Spleen (tissue), 11 donors: ENCODE results near the gene BOD1L2. TPM values are rescaled to one million over a fixed set of nuclear protein-coding genes. Genes with fewer than 3 reads are reported as not detected.

Source experiments
- DNase-seq: peaks from one replicate; pipeline ENCODE4 v3.0.0-alpha.2; 2020
- H3K27ac ChIP-seq, 8 donors: fragments of 200-600 bp; sonication (generic) in 7 of 8; 1 replicate in 4 of 8; 2 replicates in 4 of 8; pipeline versions ENCODE4 v1.5.0 to v1.8.0; 2016 to 2021; ENCODE audit warnings: inconsistent platforms in 4 of 8, mild to moderate bottlenecking in 4 of 8, moderate library complexity in 1 of 8
- H3K27me3 ChIP-seq, 7 donors: fragments of 200-600 bp; sonication (generic) in 6 of 7; replicated peaks in 1 of 7; 1 replicate in 4 of 7; 2 replicates in 3 of 7; pipeline versions ENCODE4 v1.5.0 to v1.8.0; 2016 to 2021; ENCODE audit warnings: inconsistent platforms in 3 of 7, mild to moderate bottlenecking in 1 of 7
- H3K36me3 ChIP-seq, 6 donors: fragments of 200-600 bp; sonication (generic) in 5 of 6; 1 replicate in 4 of 6; 2 replicates in 2 of 6; pipeline versions ENCODE4 v1.5.0 to v1.8.0; 2016 to 2021; ENCODE audit warnings: inconsistent platforms in 2 of 6
- H3K4me1 ChIP-seq, 6 donors: fragments of 200-600 bp; sonication (generic) in 5 of 6; 1 replicate in 3 of 6; 2 replicates in 3 of 6; pipeline versions ENCODE4 v1.5.0 to v1.8.0; 2016 to 2021; ENCODE audit warnings: inconsistent platforms in 3 of 6
- H3K4me3 ChIP-seq, 8 donors: fragments of 200-600 bp; sonication (generic) in 7 of 8; 1 replicate in 4 of 8; 2 replicates in 4 of 8; pipeline versions ENCODE4 v1.5.0 to v1.8.0; 2016 to 2021; ENCODE audit warnings: inconsistent platforms in 4 of 8, mild to moderate bottlenecking in 4 of 8, moderate library complexity in 2 of 8
- H3K9me3 ChIP-seq, 8 donors: fragments of 200-600 bp; sonication (generic) in 7 of 8; 1 replicate in 4 of 8; 2 replicates in 4 of 8; pipeline versions ENCODE4 v1.5.0 to v1.8.0; 2016 to 2021; ENCODE audit warnings: inconsistent platforms in 4 of 8
- POLR2A ChIP-seq, 3 donors: fragments of 450-650 bp; IDR thresholded peaks; one replicate each; pipeline ENCODE4 v1.5.1; 2017; ENCODE audit warnings: antibody characterized with exemption in 3 of 3, mild to moderate bottlenecking in 1 of 3
- POLR2AphosphoS5 ChIP-seq, 3 donors: sonication (generic); formaldehyde crosslinking; IDR thresholded peaks; one replicate each; pipeline ENCODE4 v1.5.1; 2017; ENCODE audit warnings: antibody characterized with exemption in 3 of 3
- WGBS, 5 donors: extraction: QIAGEN DNeasy Blood & Tissue Kit in 3 of 5; methylation state at CpG; one replicate each; pipeline versions ENCODE4 v1.1.5 to v1.1.7; 2013 to 2018; 5-methylcytosine and 5-hydroxymethylcytosine counted together
- intact Hi-C: fragments of 100-400 bp; cut with DNase I; formaldehyde crosslinking; loops from one replicate; pipeline ENCODE4 v1.15.0; 2023; ENCODE audit warnings: low total_unique reads
- polyA plus RNA-seq, 3 donors: library from polyadenylated mRNA; stranded (reverse); fragments of 200-250 nt; gene quantifications; one replicate each; pipeline ENCODE4 v1.2.1, GENCODE V29; 2013
- total RNA-seq, 7 donors: library from RNA; depleted of rRNA in 3 of 7; stranded (reverse); fragments of >200 nt in 3 of 7; fragmentation: NEBNext Ultra II Directional in 4 of 7; extraction: Animal tissue kit (Norgen Biotek cat#: 25700) in 4 of 7; gene quantifications; one replicate each; pipeline versions ENCODE4 v1.1.0 to v1.2.1, GENCODE V29; 2016 to 2021
- TF ChIP-seq, protein P1 (sequence below), 11 experiments: fragments of 200-600 bp in 7 of 11; fragments of 450-650 bp in 4 of 11; sonication (generic) in 4 of 11; IDR thresholded peaks in 8 of 11; conservative IDR thresholded peaks in 3 of 11; 1 replicate in 7 of 11; 2 replicates in 4 of 11; pipeline versions ENCODE4 v1.4.0 to v1.8.0; 2016 to 2021; ENCODE audit warnings: antibody characterized with exemption in 11 of 11, inconsistent platforms in 4 of 11, mild to moderate bottlenecking in 1 of 11
- donor health status: healthy with polysubstance abuse.
- donor health status: DM: no; HTN: no; CAD: no; lungs with moderate emphysema.
- donor health status: DM: no; HTN: no; CAD: no.
- donor health status: Bipolar disorder and iron deficiency.
- donor health status: healthy.
- donor health status: DM: no; HTN: no; CAD: no.
- donor health status: DM: yes; HTN: yes; CAD: no.

The BOD1L2 gene
- total and polyA plus RNA-seq, 10 donors = not detected

DNA sequence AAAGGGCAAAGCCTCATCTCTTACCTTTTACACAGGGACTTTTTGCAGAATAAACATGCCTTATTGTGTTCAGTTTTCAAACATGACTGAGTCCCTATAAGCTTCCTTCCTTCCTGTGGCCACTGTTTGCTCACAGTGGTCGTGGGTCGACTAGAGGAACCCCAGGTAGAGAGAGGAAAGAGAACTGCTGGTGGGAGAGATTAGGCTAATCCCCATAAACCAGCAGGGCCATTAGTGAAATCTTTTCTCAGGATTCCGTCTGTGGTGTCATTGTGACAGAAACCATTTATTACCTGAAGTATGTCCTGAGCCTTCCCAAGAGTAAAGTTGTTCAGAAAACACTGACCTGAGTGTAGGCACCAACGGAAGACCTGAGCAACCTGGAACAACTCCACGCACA, 21.3 kb upstream of the BOD1L2 start:
- Histone ChIP-seq H3K36me3 (no peaks in the 10 kb centered on the region), H3K27me3 (peaks cover 0 to 92% (median 20%) of the 10 kb centered on the region in 7 donors), H3K9me3 (no peaks in the 10 kb centered on the region), H3K4me3 (no peak overlapping the region), H3K27ac (no peak overlapping the region), H3K4me1 (no peaks in the 10 kb centered on the region)
- TF ChIP-seq, protein P1, sequence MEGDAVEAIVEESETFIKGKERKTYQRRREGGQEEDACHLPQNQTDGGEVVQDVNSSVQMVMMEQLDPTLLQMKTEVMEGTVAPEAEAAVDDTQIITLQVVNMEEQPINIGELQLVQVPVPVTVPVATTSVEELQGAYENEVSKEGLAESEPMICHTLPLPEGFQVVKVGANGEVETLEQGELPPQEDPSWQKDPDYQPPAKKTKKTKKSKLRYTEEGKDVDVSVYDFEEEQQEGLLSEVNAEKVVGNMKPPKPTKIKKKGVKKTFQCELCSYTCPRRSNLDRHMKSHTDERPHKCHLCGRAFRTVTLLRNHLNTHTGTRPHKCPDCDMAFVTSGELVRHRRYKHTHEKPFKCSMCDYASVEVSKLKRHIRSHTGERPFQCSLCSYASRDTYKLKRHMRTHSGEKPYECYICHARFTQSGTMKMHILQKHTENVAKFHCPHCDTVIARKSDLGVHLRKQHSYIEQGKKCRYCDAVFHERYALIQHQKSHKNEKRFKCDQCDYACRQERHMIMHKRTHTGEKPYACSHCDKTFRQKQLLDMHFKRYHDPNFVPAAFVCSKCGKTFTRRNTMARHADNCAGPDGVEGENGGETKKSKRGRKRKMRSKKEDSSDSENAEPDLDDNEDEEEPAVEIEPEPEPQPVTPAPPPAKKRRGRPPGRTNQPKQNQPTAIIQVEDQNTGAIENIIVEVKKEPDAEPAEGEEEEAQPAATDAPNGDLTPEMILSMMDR (IDR thresholded peaks at IDR 0.05 in 8 of 11, conservative IDR thresholded peaks at IDR 0.05 in 3 of 11) = no peak
- TF ChIP-seq POLR2AphosphoS5 (IDR thresholded peaks at IDR 0.05) = no peak
- no peak for TF ChIP-seq POLR2A (IDR thresholded peaks at IDR 0.05)
- intact Hi-C loops = no loop called here
- 19 to 33% (median 26%) methylated on average over 5 of the region's 5 CpGs for WGBS, 5 donors
- no peak for DNase-seq

DNA sequence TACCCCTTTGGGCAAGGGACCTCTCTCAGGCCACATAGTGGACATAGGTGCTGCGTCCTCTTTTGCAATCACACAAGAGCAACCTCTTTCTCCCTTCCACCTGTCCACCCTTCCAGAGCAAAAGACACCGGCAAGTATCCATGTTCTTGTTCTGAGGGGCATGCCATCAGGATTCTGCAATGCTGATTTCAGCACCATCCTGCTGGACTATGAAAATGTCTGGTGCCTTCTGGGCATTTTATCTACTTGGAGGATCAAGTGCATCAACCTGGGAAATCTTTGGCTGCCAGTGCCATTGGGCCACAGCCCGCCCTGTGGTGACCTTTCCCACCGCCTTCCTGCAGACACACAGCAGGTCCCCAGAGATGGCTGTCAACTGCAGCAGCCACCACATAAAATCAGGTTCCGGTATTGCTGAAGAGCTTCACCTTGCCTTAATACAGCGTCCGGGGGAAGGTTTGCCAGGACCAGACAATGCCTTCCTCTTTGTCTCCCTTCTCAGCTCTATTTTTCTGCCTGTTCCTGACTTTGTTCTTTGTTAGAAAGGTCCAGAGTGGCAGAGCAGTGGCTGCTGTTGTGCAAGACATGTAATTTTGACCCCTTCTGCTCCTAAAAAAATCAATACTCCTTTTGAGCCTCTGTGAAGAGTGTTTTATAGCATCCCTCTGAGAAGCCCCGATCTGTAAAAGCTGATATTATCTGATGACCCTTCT, 18.5 kb upstream of the BOD1L2 start:
- Histone ChIP-seq H3K4me1 (no peaks in the 10 kb centered on the region), H3K9me3 (no peaks in the 10 kb centered on the region), H3K36me3 (no peaks in the 10 kb centered on the region), H3K27me3 (peaks cover 0 to 74% (median under 1%) of the 10 kb centered on the region in 7 donors), H3K4me3 (no peak overlapping the region), H3K27ac (no peak overlapping the region)
- intact Hi-C loops = no loop called here
- no peak for DNase-seq
- WGBS, 5 donors = 81 to 87% (median 85%) methylated on average over 8 of the region's 8 CpGs
- TF ChIP-seq, protein P1 (IDR thresholded peaks at IDR 0.05 in 8 of 11, conservative IDR thresholded peaks at IDR 0.05 in 3 of 11) = no peak
- TF ChIP-seq POLR2A (IDR thresholded peaks at IDR 0.05) (no peak), POLR2AphosphoS5 (IDR thresholded peaks at IDR 0.05) (no peak)

DNA sequence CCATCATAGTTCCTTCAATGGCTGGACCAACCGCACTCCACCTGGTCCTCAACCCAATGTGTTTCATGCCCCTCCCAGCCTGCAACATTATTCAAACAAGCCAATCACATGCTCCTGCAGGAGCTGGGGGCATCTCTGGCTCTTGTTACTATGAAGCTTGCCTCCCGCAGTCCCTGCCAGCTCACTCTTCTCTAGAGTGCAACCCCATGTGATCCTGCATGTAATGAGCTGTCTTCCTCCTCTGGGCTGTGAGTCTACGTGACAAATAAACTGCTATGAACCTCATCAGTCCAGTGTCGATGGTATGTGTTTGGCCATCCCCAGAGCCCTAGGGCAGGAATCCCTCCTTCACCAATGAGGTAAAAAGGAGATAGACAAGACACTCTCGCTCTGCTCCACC, 15.8 kb upstream of the BOD1L2 start:
- Histone ChIP-seq H3K36me3 (no peaks in the 10 kb centered on the region), H3K4me3 (no peak overlapping the region), H3K9me3 (no peaks in the 10 kb centered on the region), H3K27me3 (peaks cover 0 to 74% (median 0%) of the 10 kb centered on the region in 7 donors), H3K27ac (no peak overlapping the region), H3K4me1 (no peaks in the 10 kb centered on the region)
- no peak for DNase-seq
- 83 to 91% (median 85%) methylated on average over 5 of the region's 5 CpGs for WGBS, 5 donors
- no peak for TF ChIP-seq POLR2A (IDR thresholded peaks at IDR 0.05)
- TF ChIP-seq POLR2AphosphoS5 (IDR thresholded peaks at IDR 0.05) = no peak
- TF ChIP-seq, protein P1 (IDR thresholded peaks at IDR 0.05 in 8 of 11, conservative IDR thresholded peaks at IDR 0.05 in 3 of 11) = no peak
- intact Hi-C loops = no loop called here

DNA sequence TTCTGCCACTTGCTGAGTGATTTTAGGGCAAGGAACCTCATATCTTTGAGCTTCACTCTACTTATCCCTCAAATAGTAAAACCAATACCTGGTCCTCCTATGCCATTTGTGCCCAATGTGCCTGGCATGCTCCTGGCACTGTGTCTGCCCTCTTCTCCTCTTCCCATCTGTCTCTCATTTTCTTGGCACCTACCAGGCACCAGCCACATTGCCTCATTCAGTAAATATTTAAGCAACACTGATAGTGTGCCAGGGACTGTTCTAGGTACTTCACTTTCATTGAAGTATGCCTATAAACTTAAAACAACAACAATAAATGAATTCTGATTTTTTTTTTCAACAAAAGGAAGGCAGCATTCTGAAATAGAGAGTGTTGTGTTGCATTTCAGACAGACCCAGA, 15.1 kb upstream of the BOD1L2 start:
- TF ChIP-seq, protein P1 (IDR thresholded peaks at IDR 0.05 in 8 of 11, conservative IDR thresholded peaks at IDR 0.05 in 3 of 11) = no peak
- TF ChIP-seq POLR2AphosphoS5 (IDR thresholded peaks at IDR 0.05) (no peak), POLR2A (IDR thresholded peaks at IDR 0.05) (no peak)
- H3K27me3 ChIP-seq = peaks cover 0 to 72% (median 0%) of the 10 kb centered on the region in 7 donors
- no peaks in the 10 kb centered on the region for H3K36me3 ChIP-seq
- H3K4me1 ChIP-seq = no peaks in the 10 kb centered on the region
- no peak overlapping the region for H3K4me3 ChIP-seq
- no peak overlapping the region for H3K27ac ChIP-seq
- peaks cover 0 to 4% (median 0%) of the 10 kb centered on the region in 8 donors for H3K9me3 ChIP-seq
- no peak for DNase-seq
- intact Hi-C loops = no loop called here
